Fibroblast of lung (primary cell): ENCODE measurements around the gene FXYD4. TPM values are rescaled to one million over a fixed set of nuclear protein-coding genes. Genes with fewer than 3 reads are reported as not detected.

ENCODE experiments used
- DNase-seq, 2 donors: peaks; one replicate each; pipeline versions ENCODE4 v3.0.0 to v3.0.0-alpha.2; 2010; ENCODE audit warnings: low read depth in 2 of 2
- H2AFZ ChIP-seq: 2 replicates; pipeline ENCODE4 v1.5.1; 2012; ENCODE audit warnings: low read length, control low read depth, inconsistent platforms
- H3K27ac ChIP-seq: 2 replicates; pipeline ENCODE4 v1.5.1; 2011; ENCODE audit warnings: low read length, control low read depth; ENCODE audit not compliant: insufficient read depth
- H3K27me3 ChIP-seq: 2 replicates; pipeline ENCODE4 v1.5.1; 2011; ENCODE audit warnings: mild to moderate bottlenecking, low read length; ENCODE audit not compliant: control insufficient read depth, insufficient read depth
- H3K36me3 ChIP-seq: 2 replicates; pipeline ENCODE4 v1.5.1; 2011; ENCODE audit warnings: low read length; ENCODE audit not compliant: control insufficient read depth, insufficient read depth
- H3K4me1 ChIP-seq: 2 replicates; pipeline ENCODE4 v1.5.1; 2011; ENCODE audit warnings: low read length; ENCODE audit not compliant: control insufficient read depth, insufficient read depth; ENCODE audit errors: extremely low read depth
- H3K4me2 ChIP-seq: 2 replicates; pipeline ENCODE4 v1.5.1; 2011; ENCODE audit warnings: low read length, control low read depth; ENCODE audit not compliant: insufficient read depth; ENCODE audit errors: extremely low read depth
- H3K4me3 ChIP-seq, 4 experiments: fragments of 200-600 bp in 1 of 4; sonication (generic) in 1 of 4; replicated peaks in 1 of 4; 2 replicates each; pipeline ENCODE4 v1.5.1; 2011 to 2016; ENCODE audit warnings: low read length in 4 of 4, low read depth in 3 of 4, mild to moderate bottlenecking in 3 of 4, control low read depth in 2 of 4, inconsistent platforms in 1 of 4, mixed read lengths in 1 of 4; ENCODE audit not compliant: insufficient read depth in 1 of 4; ENCODE audit errors: control extremely low read depth in 1 of 4
- H3K79me2 ChIP-seq: 2 replicates; pipeline ENCODE4 v1.5.1; 2012; ENCODE audit warnings: mild to moderate bottlenecking, low read length, inconsistent platforms; ENCODE audit not compliant: control insufficient read depth, insufficient read depth
- H3K9ac ChIP-seq: 2 replicates; pipeline ENCODE4 v1.5.1; 2011; ENCODE audit warnings: mild to moderate bottlenecking, low read length, control low read depth; ENCODE audit not compliant: insufficient read depth
- H3K9me3 ChIP-seq: 2 replicates; pipeline ENCODE4 v1.5.1; 2012; ENCODE audit warnings: low read depth, low read length; ENCODE audit not compliant: control insufficient read depth, insufficient read depth
- H4K20me1 ChIP-seq: 2 replicates; pipeline ENCODE4 v1.5.1; 2011; ENCODE audit warnings: low read length; ENCODE audit not compliant: control insufficient read depth, insufficient read depth; ENCODE audit errors: extremely low read depth
- CTCF ChIP-seq, 2 donors: IDR thresholded peaks in 1 of 2; conservative IDR thresholded peaks in 1 of 2; 1 replicate in 1 of 2; 2 replicates in 1 of 2; pipeline ENCODE4 v1.5.1; 2011 to 2012; ENCODE audit warnings: low read length in 2 of 2, control low read depth in 1 of 2, inconsistent platforms in 1 of 2, low read depth in 1 of 2, mild to moderate bottlenecking in 1 of 2
- EZH2 ChIP-seq: IDR thresholded peaks from 2 replicates; pipeline ENCODE4 v1.5.1; 2012; ENCODE audit warnings: low read length, control low read depth, mild to moderate bottlenecking; ENCODE audit errors: missing control alignments
- polyA plus RNA-seq, 2 donors: library from polyadenylated mRNA; depleted of rRNA in 1 of 2; stranded (reverse) in 1 of 2; unstranded in 1 of 2; fragments of >200 nt; gene quantifications; 2 replicates each; pipeline ENCODE4 v1.2.1, GENCODE V29; 2011 to 2012; ENCODE audit warnings: missing spikeins in 1 of 2
- total RNA-seq: library from RNA; depleted of rRNA; stranded (reverse); fragments of >200 nt; gene quantifications from 2 replicates; pipeline ENCODE4 v1.2.1, GENCODE V29; 2014

FXYD4 gene
- total and polyA plus RNA-seq, 2 donors (not counting 1 experiment from before 2014, with no cell fraction given) = not detected

- H3K27me3 ChIP-seq = no peaks in the 10 kb centered on the region
- peak overlapping the region in 1 of 4 experiments; percentile 32 for H3K4me3 ChIP-seq
- peaks cover 95% of the 10 kb centered on the region for H3K79me2 ChIP-seq
- H3K9me3 ChIP-seq = no peaks in the 10 kb centered on the region
- peaks cover 4% of the 10 kb centered on the region for H3K36me3 ChIP-seq
- no peak overlapping the region for H2AFZ ChIP-seq
- H3K4me2 ChIP-seq = peak overlapping the region; percentile 52
- no peak overlapping the region for H3K27ac ChIP-seq
- no peak for TF ChIP-seq CTCF (conservative IDR thresholded peaks at IDR 0.05 in 1 of 2, IDR thresholded peaks at IDR 0.05 in 1 of 2; ENCODE audit: low read depth in 1 of 2, low read length in 2 of 2)
- TF ChIP-seq EZH2 = no peak
- H4K20me1 ChIP-seq = peaks cover 5% of the 10 kb centered on the region
- H3K4me1 ChIP-seq = peaks cover 10% of the 10 kb centered on the region
- DNase-seq = no peak
- H3K9ac ChIP-seq = no peak overlapping the region
Measured at GRCh38 chr10:43403911-43404703, 32.7 kb downstream of the FXYD4 start.

- H2AFZ ChIP-seq = no peak overlapping the region
- H3K4me3 ChIP-seq = peak overlapping the region in 1 of 4 experiments; percentile 32
- no peaks in the 10 kb centered on the region for H3K9me3 ChIP-seq
- no peak overlapping the region for H3K27ac ChIP-seq
- H3K4me1 ChIP-seq = peaks cover 6% of the 10 kb centered on the region
- H3K4me2 ChIP-seq = peak overlapping the region; percentile 52
- H3K36me3 ChIP-seq = peaks cover 2% of the 10 kb centered on the region
- H3K27me3 ChIP-seq = no peaks in the 10 kb centered on the region
- TF ChIP-seq CTCF (conservative IDR thresholded peaks at IDR 0.05 in 1 of 2, IDR thresholded peaks at IDR 0.05 in 1 of 2; ENCODE audit: low read depth in 1 of 2, low read length in 2 of 2) (no peak), EZH2 (no peak)
- peaks cover 89% of the 10 kb centered on the region for H3K79me2 ChIP-seq
- no peak for DNase-seq
- H4K20me1 ChIP-seq = peaks cover 2% of the 10 kb centered on the region
- no peak overlapping the region for H3K9ac ChIP-seq
Measured at GRCh38 chr10:43404704-43405084, 33.3 kb downstream of the FXYD4 start.

- peak overlapping the region; percentile 88 for H3K4me2 ChIP-seq
- H3K27me3 ChIP-seq = no peaks in the 10 kb centered on the region
- H3K79me2 ChIP-seq = peaks cover 64% of the 10 kb centered on the region
- no peak for TF ChIP-seq CTCF (conservative IDR thresholded peaks at IDR 0.05 in 1 of 2, IDR thresholded peaks at IDR 0.05 in 1 of 2; ENCODE audit: low read depth in 1 of 2, low read length in 2 of 2)
- TF ChIP-seq EZH2 = no peak
- DNase-seq = peak in 1 of 2 donors; percentile 53
- H3K9ac ChIP-seq = peak overlapping the region; percentile 99
- H3K9me3 ChIP-seq = no peaks in the 10 kb centered on the region
- H4K20me1 ChIP-seq = peaks cover 2% of the 10 kb centered on the region
- peaks cover 3% of the 10 kb centered on the region for H3K4me1 ChIP-seq
- peak overlapping the region; percentile 100 for H3K27ac ChIP-seq
- H3K4me3 ChIP-seq = peak overlapping the region; percentile 84 to 98 (median 88)
- H3K36me3 ChIP-seq = no peaks in the 10 kb centered on the region
- H2AFZ ChIP-seq = no peak overlapping the region
Measured at GRCh38 chr10:43407148-43407575, 35.7 kb downstream of the FXYD4 start.
